Left lung (tissue), 10 donors: ENCODE measurements around the gene CD82. TPM values are rescaled to one million over a fixed set of nuclear protein-coding genes. Genes with fewer than 3 reads are reported as not detected.

Experiments
- ATAC-seq: fragments of 200-7000 bp; cut with Tn5 transposase; one replicate; pipeline ENCODE4 v1.9.1; 2020; ENCODE audit warnings: moderate library complexity
- DNase-seq, 4 donors: peaks; one replicate each; pipeline ENCODE4 v3.0.0-alpha.2; 2013 to 2020
- H3K27ac ChIP-seq, 2 donors: fragments of 200-600 bp; sonication (generic) in 1 of 2; one replicate each; pipeline versions ENCODE4 v1.5.0 to v1.8.0; 2020 to 2021
- H3K27me3 ChIP-seq, 2 donors: fragments of 200-600 bp; sonication (generic) in 1 of 2; one replicate each; pipeline versions ENCODE4 v1.5.0 to v1.8.0; 2020 to 2021
- H3K36me3 ChIP-seq, 2 donors: fragments of 200-600 bp; sonication (generic) in 1 of 2; one replicate each; pipeline versions ENCODE4 v1.5.0 to v1.8.0; 2020 to 2021
- H3K4me1 ChIP-seq, 2 donors: fragments of 200-600 bp; one replicate each; pipeline ENCODE4 v1.8.0; 2021
- H3K4me3 ChIP-seq, 2 donors: fragments of 200-600 bp; sonication (generic) in 1 of 2; one replicate each; pipeline versions ENCODE4 v1.5.0 to v1.8.0; 2020 to 2021; ENCODE audit warnings: mild to moderate bottlenecking in 1 of 2
- H3K9me3 ChIP-seq, 2 donors: fragments of 200-600 bp; sonication (generic) in 1 of 2; one replicate each; pipeline versions ENCODE4 v1.5.0 to v1.8.0; 2020 to 2021
- CTCF ChIP-seq, 2 donors: fragments of 200-600 bp; sonication (generic) in 1 of 2; IDR thresholded peaks; one replicate each; pipeline versions ENCODE4 v1.5.0 to v1.8.0; 2021; ENCODE audit warnings: antibody characterized with exemption in 2 of 2
- intact Hi-C, 2 donors: fragments of 100-400 bp; cut with DNase I; formaldehyde crosslinking; loops; one replicate each; pipeline versions ENCODE4 v1.11.2 to v1.14.2; 2022
- polyA plus RNA-seq, 6 donors: library from polyadenylated mRNA; unstranded; fragments of 120-200 nt; gene quantifications; one replicate each; pipeline ENCODE4 v1.2.1, GENCODE V29; 2013; ENCODE audit not compliant: insufficient read length in 6 of 6
- total RNA-seq, 2 donors: library from RNA; stranded (reverse); fragmentation: NEBNext Ultra II Directional; extraction: Animal tissue kit (Norgen Biotek cat#: 25700); gene quantifications; one replicate each; pipeline ENCODE4 v1.2.1, GENCODE V29; 2021
- donor health status: DM: no; HTN: yes; CAD: no.
- donor health status: DM: no; HTN: no; CAD: no.

Gene CD82
- total and polyA plus RNA-seq, 8 donors: 33.7 to 244 (median 54.6) TPM

- DNase-seq (no peak), ATAC-seq (no peak)
- TF ChIP-seq CTCF (IDR thresholded peaks at IDR 0.05): no peak
- intact Hi-C loops: no loop called here
- Histone ChIP-seq H3K4me3 (no peak overlapping the region), H3K9me3 (no peaks in the 10 kb centered on the region), H3K27ac (peak overlapping the region in 1 of 2 donors; percentile 59), H3K36me3 (peaks cover 0 to 80% of the 10 kb centered on the region in 2 donors), H3K27me3 (no peaks in the 10 kb centered on the region), H3K4me1 (peaks cover 0 to 45% of the 10 kb centered on the region in 2 donors)
Measured at GRCh38 chr11:44608651-44608990, 43.2 kb downstream of the CD82 start.

GRCh38 chr11:44608991-44609782, 43.7 kb downstream of the CD82 start:
- no peak for TF ChIP-seq CTCF (IDR thresholded peaks at IDR 0.05)
- DNase-seq (no peak), ATAC-seq (no peak)
- Histone ChIP-seq H3K9me3 (no peaks in the 10 kb centered on the region), H3K4me3 (no peak overlapping the region), H3K4me1 (peaks cover 0 to 45% of the 10 kb centered on the region in 2 donors), H3K27me3 (no peaks in the 10 kb centered on the region), H3K27ac (peak overlapping the region in 1 of 2 donors; percentile 59), H3K36me3 (peaks cover 0 to 77% of the 10 kb centered on the region in 2 donors)
- intact Hi-C loops: no loop called here

GRCh38 chr11:44609783-44610155, 44.3 kb downstream of the CD82 start:
- Histone ChIP-seq H3K36me3 (peaks cover 0 to 76% of the 10 kb centered on the region in 2 donors), H3K9me3 (no peaks in the 10 kb centered on the region), H3K27ac (peak overlapping the region in 1 of 2 donors; percentile 59), H3K4me1 (peaks cover 0 to 45% of the 10 kb centered on the region in 2 donors), H3K4me3 (no peak overlapping the region), H3K27me3 (no peaks in the 10 kb centered on the region)
- intact Hi-C loops: no loop called here
- TF ChIP-seq CTCF (IDR thresholded peaks at IDR 0.05): no peak
- ATAC-seq (no peak), DNase-seq (no peak)

GRCh38 chr11:44610186-44610955, 44.9 kb downstream of the CD82 start:
- Histone ChIP-seq H3K4me3 (no peak overlapping the region), H3K27ac (peak overlapping the region in 1 of 2 donors; percentile 59), H3K27me3 (no peaks in the 10 kb centered on the region), H3K4me1 (peaks cover 0 to 45% of the 10 kb centered on the region in 2 donors), H3K36me3 (peaks cover 0 to 76% of the 10 kb centered on the region in 2 donors), H3K9me3 (no peaks in the 10 kb centered on the region)
- no peak for DNase-seq
- no peak for TF ChIP-seq CTCF (IDR thresholded peaks at IDR 0.05)
- intact Hi-C loops: no loop called here
- ATAC-seq: no peak

- Histone ChIP-seq H3K27me3 (no peaks in the 10 kb centered on the region), H3K4me1 (peaks cover 0 to 45% of the 10 kb centered on the region in 2 donors), H3K4me3 (no peak overlapping the region), H3K36me3 (peaks cover 0 to 76% of the 10 kb centered on the region in 2 donors), H3K27ac (peak overlapping the region in 1 of 2 donors; percentile 53), H3K9me3 (no peaks in the 10 kb centered on the region)
- intact Hi-C loops: no loop called here
- no peak for TF ChIP-seq CTCF (IDR thresholded peaks at IDR 0.05)
- DNase-seq: no peak
- ATAC-seq: no peak
Measured at GRCh38 chr11:44611088-44611487, 45.6 kb downstream of the CD82 start.
